Vagina (tissue), 2 donors: ENCODE results near the gene INS.

Experiments
- CTCF ChIP-seq, 3 experiments: fragments of 450-650 bp in 2 of 3; fragments of 200-600 bp in 1 of 3; sonication (generic) in 1 of 3; IDR thresholded peaks; one replicate each; pipeline ENCODE4 v1.5.1; 2017 to 2019; ENCODE audit warnings: antibody characterized with exemption in 3 of 3, mild to moderate bottlenecking in 2 of 3, moderate library complexity in 2 of 3
- POLR2AphosphoS5 ChIP-seq, 2 donors: sonication (generic); formaldehyde crosslinking; IDR thresholded peaks; one replicate each; pipeline ENCODE4 v1.9.0; 2017; ENCODE audit warnings: antibody characterized with exemption in 2 of 2, mild to moderate bottlenecking in 2 of 2, low read depth in 1 of 2; ENCODE audit not compliant: insufficient read depth in 1 of 2

GRCh38 chr11:2158966-2159365, 2.0 kb downstream of the INS start:
- TF ChIP-seq CTCF (IDR thresholded peaks at IDR 0.05), result no peak
- no peak for TF ChIP-seq POLR2AphosphoS5 (IDR thresholded peaks at IDR 0.05; ENCODE audit: insufficient read depth in 1 of 2, low read depth in 1 of 2)
